ENCODE results near the gene CLHC1. TPM values are rescaled to one million over a fixed set of nuclear protein-coding genes. Genes with fewer than 3 reads are reported as not detected.
"Not testable (repeated sequence)": the region's sequence is repeated elsewhere in the genome, so short reads cannot be mapped to it uniquely, and the experiment has no call there.

The CLHC1 gene
- total RNA-seq, 4 donors from 2014 or later, result 2.5 to 12.7 (median 5.9) TPM

- Histone ChIP-seq H3K9me3 (no peaks in the 10 kb centered on the region), H3K36me3 (peaks cover 5% of the 10 kb centered on the region), H3K4me3 (no peak overlapping the region), H3K27me3 (no peaks in the 10 kb centered on the region), H3K4me1 (peaks cover 20% of the 10 kb centered on the region), H3K27ac (no peak overlapping the region)
- no peak for DNase-seq (ENCODE audit: low spot score in 2 of 2)
- TF ChIP-seq EP300 (IDR thresholded peaks at IDR 0.05) (no peak), POLR2A (IDR thresholded peaks at IDR 0.05) (no peak), POLR2AphosphoS5 (IDR thresholded peaks at IDR 0.05) (no peak)
- TF ChIP-seq, protein P1, sequence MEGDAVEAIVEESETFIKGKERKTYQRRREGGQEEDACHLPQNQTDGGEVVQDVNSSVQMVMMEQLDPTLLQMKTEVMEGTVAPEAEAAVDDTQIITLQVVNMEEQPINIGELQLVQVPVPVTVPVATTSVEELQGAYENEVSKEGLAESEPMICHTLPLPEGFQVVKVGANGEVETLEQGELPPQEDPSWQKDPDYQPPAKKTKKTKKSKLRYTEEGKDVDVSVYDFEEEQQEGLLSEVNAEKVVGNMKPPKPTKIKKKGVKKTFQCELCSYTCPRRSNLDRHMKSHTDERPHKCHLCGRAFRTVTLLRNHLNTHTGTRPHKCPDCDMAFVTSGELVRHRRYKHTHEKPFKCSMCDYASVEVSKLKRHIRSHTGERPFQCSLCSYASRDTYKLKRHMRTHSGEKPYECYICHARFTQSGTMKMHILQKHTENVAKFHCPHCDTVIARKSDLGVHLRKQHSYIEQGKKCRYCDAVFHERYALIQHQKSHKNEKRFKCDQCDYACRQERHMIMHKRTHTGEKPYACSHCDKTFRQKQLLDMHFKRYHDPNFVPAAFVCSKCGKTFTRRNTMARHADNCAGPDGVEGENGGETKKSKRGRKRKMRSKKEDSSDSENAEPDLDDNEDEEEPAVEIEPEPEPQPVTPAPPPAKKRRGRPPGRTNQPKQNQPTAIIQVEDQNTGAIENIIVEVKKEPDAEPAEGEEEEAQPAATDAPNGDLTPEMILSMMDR (IDR thresholded peaks at IDR 0.05), result no peak
- WGBS, result 96% methylated on average over 2 of the region's 2 CpGs
These were observed 2.9 kb downstream of the CLHC1 start for GRCh38 chr2:55229221-55229620.

GRCh38 chr2:55228226-55228563, 3.9 kb downstream of the CLHC1 start:
- no peaks in the 10 kb centered on the region for H3K27me3 ChIP-seq
- no peak overlapping the region for H3K4me3 ChIP-seq
- H3K9me3 ChIP-seq, result no peaks in the 10 kb centered on the region
- no peak for DNase-seq (ENCODE audit: low spot score in 2 of 2)
- TF ChIP-seq POLR2AphosphoS5 (IDR thresholded peaks at IDR 0.05), result no peak
- no peak for TF ChIP-seq EP300 (IDR thresholded peaks at IDR 0.05)
- TF ChIP-seq, protein P1 (IDR thresholded peaks at IDR 0.05), result no peak
- TF ChIP-seq POLR2A (IDR thresholded peaks at IDR 0.05), result no peak
- no peak overlapping the region for H3K27ac ChIP-seq
- H3K4me1 ChIP-seq, result peaks cover 10% of the 10 kb centered on the region
- no peaks in the 10 kb centered on the region for H3K36me3 ChIP-seq

- not testable (repeated sequence) for H3K36me3 ChIP-seq; H3K4me3 ChIP-seq; H3K9me3 ChIP-seq; DNase-seq (ENCODE audit: low spot score in 2 of 2); H3K27me3 ChIP-seq
- peak overlapping the region; percentile 8 for H3K27ac ChIP-seq
- peaks cover 13% of the 10 kb centered on the region for H3K4me1 ChIP-seq
- WGBS, result 79% methylated on average over 7 of the region's 7 CpGs
These were observed 4.5 kb downstream of the CLHC1 start for GRCh38 chr2:55227437-55228225.

GRCh38 chr2:55225481-55226020, 6.5 kb downstream of the CLHC1 start:
- 89% methylated on average over 18 of the region's 19 CpGs for WGBS
- Histone ChIP-seq H3K4me1 (peaks cover 7% of the 10 kb centered on the region), H3K27ac (no peak overlapping the region), H3K4me3 (no peak overlapping the region), H3K36me3 (no peaks in the 10 kb centered on the region), H3K27me3 (no peaks in the 10 kb centered on the region), H3K9me3 (no peaks in the 10 kb centered on the region)
- no peak for TF ChIP-seq POLR2A (IDR thresholded peaks at IDR 0.05)
- TF ChIP-seq, protein P1 (IDR thresholded peaks at IDR 0.05), result no peak
- TF ChIP-seq POLR2AphosphoS5 (IDR thresholded peaks at IDR 0.05), result no peak
- TF ChIP-seq EP300 (IDR thresholded peaks at IDR 0.05), result no peak
- DNase-seq (ENCODE audit: low spot score in 2 of 2), result no peak

GRCh38 chr2:55224761-55225261, 7.3 kb downstream of the CLHC1 start:
- no peak overlapping the region for H3K4me3 ChIP-seq
- no peaks in the 10 kb centered on the region for H3K27me3 ChIP-seq
- H3K36me3 ChIP-seq, result no peaks in the 10 kb centered on the region
- no peak overlapping the region for H3K27ac ChIP-seq
- no peaks in the 10 kb centered on the region for H3K9me3 ChIP-seq
- peaks cover 7% of the 10 kb centered on the region for H3K4me1 ChIP-seq
- TF ChIP-seq POLR2A (IDR thresholded peaks at IDR 0.05) (no peak), POLR2AphosphoS5 (IDR thresholded peaks at IDR 0.05) (no peak), EP300 (IDR thresholded peaks at IDR 0.05) (no peak)
- TF ChIP-seq, protein P1 (IDR thresholded peaks at IDR 0.05), result no peak
- 88% methylated on average over 6 of the region's 19 CpGs for WGBS
- DNase-seq (ENCODE audit: low spot score in 2 of 2), result no peak

Data from suprapubic skin (tissue), 4 donors.